Measurements from ENCODE around the gene MPPED2.

The MPPED2 gene, protein sequence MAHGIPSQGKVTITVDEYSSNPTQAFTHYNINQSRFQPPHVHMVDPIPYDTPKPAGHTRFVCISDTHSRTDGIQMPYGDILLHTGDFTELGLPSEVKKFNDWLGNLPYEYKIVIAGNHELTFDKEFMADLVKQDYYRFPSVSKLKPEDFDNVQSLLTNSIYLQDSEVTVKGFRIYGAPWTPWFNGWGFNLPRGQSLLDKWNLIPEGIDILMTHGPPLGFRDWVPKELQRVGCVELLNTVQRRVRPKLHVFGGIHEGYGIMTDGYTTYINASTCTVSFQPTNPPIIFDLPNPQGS

DNA sequence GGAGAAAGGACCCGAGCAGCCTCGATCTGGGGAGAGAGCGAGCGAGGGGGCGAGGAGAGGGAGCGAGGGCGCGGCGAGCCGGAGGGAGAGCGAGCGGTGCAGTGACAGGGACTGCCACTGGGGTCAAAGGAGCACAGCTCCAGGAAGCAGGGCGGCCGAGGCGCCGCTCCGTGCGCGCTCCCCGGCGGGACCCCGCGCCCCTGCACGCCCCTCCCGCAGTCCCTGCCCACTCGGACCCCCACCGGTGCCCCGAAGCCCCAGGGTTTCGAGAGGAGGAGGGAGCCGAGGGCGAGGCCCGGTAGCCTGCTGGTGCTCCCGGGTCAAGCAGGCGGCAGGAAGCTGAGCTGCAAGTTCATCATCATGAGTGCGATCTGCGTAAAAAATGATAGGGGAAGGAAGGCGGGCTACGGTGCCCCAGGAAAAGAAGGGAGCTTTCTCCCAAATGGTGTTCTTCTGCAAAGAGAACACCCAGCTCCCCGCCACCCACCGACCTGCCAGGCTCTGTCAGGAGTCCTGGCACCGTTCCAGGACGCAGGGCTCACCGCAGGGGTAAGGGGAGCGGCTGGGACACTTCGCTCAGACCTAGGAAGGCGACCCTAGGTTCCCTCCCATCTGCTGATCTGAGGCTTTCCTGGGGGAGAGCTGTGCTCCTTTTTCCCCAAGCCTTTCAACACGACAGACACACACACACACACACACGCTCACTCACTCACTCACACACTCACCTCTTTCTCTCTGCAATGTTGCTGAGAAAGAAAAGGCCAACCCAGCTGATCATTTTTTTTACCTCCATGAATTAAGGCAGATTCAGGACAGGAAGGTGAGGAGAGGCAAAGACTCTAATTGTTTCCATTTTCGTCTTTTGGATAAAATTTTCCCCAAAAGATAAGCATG lies at the start of gene MPPED2:
TSS of gene MPPED2 (minus strand) at position 103 of the 894 bp plus-strand sequence. CDS start 5,980 bp downstream, outside the sequence.
- peak; percentile 30 for DNase-seq

DNA sequence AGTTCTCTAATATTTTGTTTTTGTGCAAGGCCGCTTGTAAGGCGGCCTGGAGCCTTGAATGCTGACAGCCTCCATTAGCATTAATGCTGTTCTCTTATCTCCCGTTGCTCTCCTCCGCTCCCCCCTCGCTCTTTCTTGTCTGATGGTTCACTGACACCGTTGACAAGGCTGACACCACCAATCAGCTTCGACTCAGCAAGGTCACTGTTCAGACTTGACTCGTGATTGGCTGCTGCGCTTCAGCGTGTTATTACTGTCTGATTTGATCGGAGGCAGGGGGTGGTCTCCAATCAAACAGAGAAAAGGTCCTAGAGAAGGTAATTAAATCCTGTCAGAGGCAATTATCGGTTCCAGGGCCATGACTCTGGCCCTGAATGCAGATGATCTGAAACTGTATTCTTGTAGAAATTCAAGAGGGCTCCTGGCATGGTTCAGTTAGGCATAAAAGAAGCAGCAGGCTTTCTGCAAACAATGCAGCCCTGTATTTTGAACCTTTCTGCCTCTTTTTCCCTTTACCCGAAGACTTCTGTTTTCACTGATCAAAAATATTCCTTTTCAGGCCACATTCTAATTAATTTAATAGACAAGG lies 49.3 kb upstream of the MPPED2 start:
- no peak for DNase-seq

GRCh38 chr11:30631148-30631547 lies 45.0 kb upstream of the MPPED2 start:
- no peak for DNase-seq

DNA sequence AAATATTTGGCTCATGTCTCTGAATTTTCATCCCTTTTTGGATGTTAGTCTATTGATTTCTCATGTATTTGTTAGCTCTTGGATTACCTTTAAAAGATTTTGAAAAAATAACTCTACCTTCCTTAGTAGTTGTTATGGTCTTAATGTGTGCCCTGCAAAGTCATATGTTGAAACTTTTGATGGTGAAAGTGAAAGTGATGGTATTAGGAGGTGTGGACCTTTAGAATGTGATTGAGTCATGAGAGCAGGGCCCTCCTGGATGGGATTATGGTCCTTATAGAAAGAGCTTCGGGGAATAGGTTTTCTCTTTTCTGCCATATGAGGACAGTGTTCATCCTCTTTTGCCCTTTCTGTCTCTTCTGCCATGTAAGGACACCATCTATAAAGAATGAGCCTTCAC lies 33.6 kb upstream of the MPPED2 start:
- DNase-seq, result no peak

GRCh38 chr11:30617762-30618161 lies 31.6 kb upstream of the MPPED2 start:
- no peak for DNase-seq

DNA sequence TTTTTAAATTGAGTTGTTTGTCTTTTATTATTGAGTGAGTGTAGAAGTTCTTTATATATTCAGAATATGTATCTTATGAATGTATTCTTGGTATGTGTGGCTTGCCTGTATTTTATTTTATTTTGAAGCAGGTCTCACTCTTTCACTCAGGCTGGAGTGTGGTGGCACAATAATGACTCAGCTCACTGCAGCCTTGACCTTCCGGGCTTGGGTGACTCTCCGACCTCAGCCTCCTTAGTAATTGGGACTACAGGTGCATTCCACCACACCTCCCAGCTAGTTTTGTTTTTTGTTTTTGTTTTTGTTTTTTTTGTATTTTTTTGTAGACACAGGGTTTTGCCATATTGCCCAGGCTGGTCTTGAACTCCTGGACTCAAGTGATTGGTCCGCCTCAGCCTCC lies 24.5 kb upstream of the MPPED2 start:
- no peak for DNase-seq

DNA sequence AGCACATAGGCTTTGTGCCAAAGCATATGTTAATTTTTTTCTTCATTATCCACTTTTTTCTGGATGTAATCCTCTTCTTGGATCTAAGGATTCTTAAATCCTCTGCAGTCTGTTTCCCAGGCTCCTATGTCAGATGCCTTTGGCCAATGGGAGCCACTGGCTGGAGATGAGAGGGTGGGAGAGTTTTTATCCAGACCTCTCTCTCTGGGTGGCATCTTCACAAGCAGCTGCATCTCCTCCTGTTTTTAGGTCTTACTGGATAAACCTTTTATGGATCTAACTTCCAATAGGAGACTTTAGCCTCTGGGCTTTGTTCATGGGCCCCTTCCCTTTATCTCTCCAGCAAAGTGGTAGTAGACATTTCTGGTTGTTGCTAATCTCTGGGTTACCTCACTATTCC lies 22.4 kb upstream of the MPPED2 start:
- no peak for DNase-seq

GRCh38 chr11:30605036-30605605 lies 19.0 kb upstream of the MPPED2 start:
- DNase-seq, result no peak

GRCh38 chr11:30603357-30603756 lies 17.2 kb upstream of the MPPED2 start:
- DNase-seq, result no peak

DNA sequence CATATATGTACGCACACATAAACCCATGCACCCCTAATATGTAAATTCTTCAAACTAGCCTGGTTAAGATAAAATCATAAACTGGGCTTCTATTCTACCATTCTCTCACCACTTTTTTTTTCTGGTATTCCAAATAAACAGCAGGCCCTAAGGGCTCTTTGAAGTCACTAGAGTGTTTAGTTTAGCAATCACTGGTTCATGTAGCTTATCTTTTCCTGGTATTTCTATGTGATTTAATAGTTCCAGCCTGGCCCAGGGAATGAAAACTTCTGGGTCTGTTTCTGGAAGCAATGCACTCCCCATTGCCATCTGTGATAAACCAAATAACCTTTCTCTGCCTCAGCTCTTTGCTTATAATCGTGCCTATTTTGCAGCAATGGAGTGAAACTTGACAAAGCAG lies 10.7 kb upstream of the MPPED2 start:
- DNase-seq, result no peak

DNA sequence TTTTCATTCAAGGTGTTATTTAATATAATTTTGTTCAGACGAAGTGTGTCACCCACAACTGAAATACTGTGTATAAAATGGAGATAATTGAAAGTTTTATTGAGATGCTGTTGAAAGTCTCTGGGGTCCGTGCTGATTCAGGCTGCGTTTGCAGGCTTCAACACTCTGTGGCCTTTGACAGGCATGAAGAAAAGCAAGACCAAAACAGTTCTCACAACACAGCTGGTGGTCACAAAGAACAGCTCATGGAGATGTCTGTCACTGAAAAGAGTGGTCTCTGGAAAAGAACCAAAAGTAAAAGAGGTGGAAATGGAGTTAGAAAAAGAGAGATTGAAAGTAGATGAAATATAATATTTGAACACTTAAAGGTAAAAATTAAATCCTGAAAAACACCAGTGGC lies 9.8 kb upstream of the MPPED2 start:
- DNase-seq, result no peak

DNA sequence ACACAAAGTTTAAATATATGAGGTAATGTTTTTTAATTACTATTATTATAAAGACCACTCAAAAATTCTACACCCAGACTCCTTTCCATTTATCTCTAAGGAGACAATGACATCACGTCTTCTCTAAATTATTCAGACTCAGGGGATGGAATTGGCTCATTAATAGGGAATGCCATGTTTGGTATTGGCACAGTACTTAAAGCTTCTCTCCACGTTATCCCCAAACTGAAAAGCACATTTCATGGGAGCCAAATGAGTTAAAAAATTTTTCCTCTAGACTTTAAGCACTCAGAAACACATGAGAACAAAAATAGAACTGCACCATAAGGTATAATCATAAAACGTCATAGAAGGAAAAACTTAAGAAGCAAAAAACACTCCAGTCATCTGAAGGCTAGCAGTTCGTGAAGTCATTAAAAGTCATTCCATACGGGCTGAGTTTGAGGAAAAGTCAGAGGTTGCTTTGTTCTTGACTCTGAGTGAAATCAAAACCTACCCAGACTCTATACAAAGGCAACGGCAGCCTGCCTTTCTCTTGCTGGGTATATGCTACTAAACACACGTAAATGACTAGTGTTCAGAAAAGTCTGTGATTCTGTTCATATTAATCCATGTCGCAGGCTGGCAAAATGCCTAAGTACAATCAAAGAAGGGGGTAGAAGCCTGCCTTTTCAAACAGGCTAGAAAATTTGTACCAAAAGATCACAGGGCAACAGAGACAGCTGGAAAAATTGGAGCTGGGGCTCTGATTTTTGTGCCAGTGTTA lies 8.7 kb upstream of the MPPED2 start:
- no peak for DNase-seq

GRCh38 chr11:30587269-30587812 lies 1.2 kb upstream of the MPPED2 start:
- no peak for DNase-seq

DNA sequence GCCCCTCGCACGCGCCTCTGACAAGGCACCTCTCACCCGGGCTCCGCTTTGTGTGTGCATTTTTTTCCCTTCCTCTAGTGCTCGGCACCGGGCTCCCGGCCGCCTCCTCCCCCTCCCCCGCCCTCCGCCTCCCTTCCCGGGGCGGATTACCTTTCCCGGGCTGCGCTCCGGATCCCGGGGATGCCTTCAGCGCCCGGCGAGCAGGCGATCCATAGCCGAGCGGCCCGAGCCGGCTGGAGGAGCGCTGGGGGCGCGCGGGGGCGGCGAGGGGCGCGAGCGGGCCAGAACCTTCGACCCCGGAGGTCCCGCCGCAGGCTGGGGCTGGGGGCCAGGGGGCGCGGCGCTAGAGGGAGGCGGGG lies 282 bp downstream of the MPPED2 start:
- no peak for DNase-seq

GRCh38 chr11:30585125-30585891 lies 845 bp downstream of the MPPED2 start:
- DNase-seq, result peak; percentile 3

DNA sequence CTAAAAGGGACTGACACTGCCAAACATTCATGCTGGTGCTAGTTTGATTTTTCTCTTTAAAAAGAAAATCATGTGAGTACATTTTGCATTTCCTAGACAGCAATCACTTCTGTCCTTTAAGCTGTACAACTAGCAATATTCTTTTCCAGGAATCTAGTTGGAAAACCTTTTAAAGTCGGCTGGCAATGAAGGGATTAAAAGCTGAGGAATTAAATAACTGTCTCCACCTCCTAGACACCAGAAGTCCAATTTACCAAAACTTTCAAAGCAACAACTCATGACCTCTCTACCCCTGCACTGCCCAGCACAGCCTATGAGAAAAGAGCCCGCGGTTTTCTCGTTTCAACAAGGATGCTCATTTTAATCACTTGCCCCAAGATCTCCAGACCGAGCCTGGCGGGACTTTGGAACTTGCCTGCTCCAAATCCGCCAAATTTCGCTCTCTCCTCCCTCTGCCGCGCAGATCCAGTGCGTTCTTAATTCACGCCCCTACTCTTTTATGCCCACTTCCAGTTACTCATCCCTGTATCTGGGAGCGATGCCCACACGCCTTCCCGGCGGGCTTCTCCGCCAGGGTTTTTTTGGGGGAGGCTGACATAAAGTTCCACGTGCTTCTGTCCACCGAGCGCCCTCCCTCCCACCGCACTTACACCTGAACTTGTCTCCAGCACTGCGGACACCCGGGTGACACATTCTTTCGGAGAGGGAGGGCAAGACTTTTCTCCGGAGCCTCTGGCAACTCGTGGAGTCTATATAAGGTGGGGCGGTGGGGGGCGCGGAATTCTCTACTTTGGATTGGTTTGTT lies 2.5 kb downstream of the MPPED2 start:
- no peak for DNase-seq

DNA sequence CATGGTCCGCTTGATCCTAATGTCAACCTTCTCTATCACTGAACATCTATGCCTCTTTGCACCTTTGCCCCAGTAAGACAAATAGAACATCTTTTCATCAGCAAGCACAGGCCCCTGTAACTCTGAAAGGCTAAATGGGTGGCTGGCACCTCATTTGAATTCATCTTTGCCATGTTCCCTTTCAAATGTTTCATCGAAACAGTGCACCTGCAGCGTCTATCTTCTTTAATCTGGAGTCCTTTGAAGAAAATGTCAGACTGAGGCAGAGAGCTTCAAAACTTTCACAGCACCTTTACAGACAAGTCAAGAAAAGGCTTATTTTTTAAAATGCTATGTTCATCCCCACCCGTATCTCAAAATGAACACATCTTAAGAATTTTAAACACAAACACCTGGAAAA lies 3.4 kb downstream of the MPPED2 start:
- no peak for DNase-seq

DNA sequence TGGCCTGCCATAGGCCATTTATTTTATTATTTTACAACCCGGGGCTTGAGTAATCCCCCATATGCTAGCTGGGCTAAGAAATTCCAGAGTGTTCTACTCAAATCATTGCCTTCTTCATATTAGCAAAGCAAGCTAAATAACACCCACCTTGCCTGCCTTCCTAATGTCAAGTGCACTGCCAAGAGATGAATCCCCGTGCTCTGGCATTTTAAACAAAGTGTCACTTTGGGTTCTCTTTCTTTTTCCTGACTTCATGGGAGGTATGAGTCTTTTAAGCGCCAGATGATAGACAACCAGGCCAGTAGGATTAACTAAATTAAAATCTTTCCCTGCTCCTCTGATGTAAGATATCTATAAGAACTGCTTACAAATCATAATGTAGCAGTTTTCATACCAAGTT lies 4.5 kb downstream of the MPPED2 start:
- no peak for DNase-seq

- no peak for DNase-seq
These were observed 5.6 kb downstream of the MPPED2 start for GRCh38 chr11:30580573-30580972.

GRCh38 chr11:30579415-30580175 lies 6.6 kb downstream of the MPPED2 start:
- DNase-seq, result no peak

Data from activated CD4-positive, alpha-beta T cell treated with anti-CD3 and anti-CD28 coated beads, Interleukin-2, Interleukin-6, amounts not matched to agents 100 ng/mL and 50 ng/mL, durations not matched to agents 16 hours and 8 hours (primary cell).